SK-N-SH (cell line): ENCODE data around the gene SIT1. TPM values are rescaled to one million over a fixed set of nuclear protein-coding genes. Genes with fewer than 3 reads are reported as not detected.

Source experiments
- polyA plus RNA-seq, 3 experiments: library from polyadenylated mRNA; depleted of rRNA; stranded (reverse); fragments of >200 nt; gene quantifications; 2 replicates each; pipeline ENCODE4 v1.2.3, GENCODE V29; 2012
- small RNA-seq, 7 experiments: library from RNA; depleted of rRNA; stranded (forward); fragments of <200 nt; gene quantifications; one replicate each; pipeline ENCODE3, GENCODE V24; 2012

SIT1 gene
- polyA plus RNA-seq, 1 of the 3 experiments (the other 2 are of a cell fraction) = not detected

Small RNA genes within 50 kb of the gene (small RNA-seq; reads per million reads assigned to genes)
- gene MIR4667 (0 to 1.8 (median 0) reads per million in 7 experiments), gene RMRP (0 reads per million in 7 experiments), gene RN7SL22P (0 reads per million in 7 experiments)

Other genes with a start within 250 kb of the SIT1 start
- 14.5 and 15.0 TPM in 2 replicates for gene RUSC2, start 160.8 kb downstream of the SIT1 start, polyA plus RNA-seq (2012; rRNA removed)
- gene TESK1, start 45.7 kb downstream of the SIT1 start, polyA plus RNA-seq (2012; rRNA removed) = 26.0 TPM in 2 replicates
- gene CD72, start 32.5 kb downstream of the SIT1 start, polyA plus RNA-seq (2012; rRNA removed) = 2.5 and 2.7 TPM in 2 replicates
- 64.9 and 157 TPM in 2 replicates for gene RMRP, start 7.1 kb upstream of the SIT1 start, polyA plus RNA-seq (2012; rRNA removed)
- 20.9 and 22.0 TPM in 2 replicates for gene CCDC107, start 7.4 kb upstream of the SIT1 start, polyA plus RNA-seq (2012; rRNA removed)
- gene ARHGEF39, start 14.3 kb upstream of the SIT1 start, polyA plus RNA-seq (2012; rRNA removed) = 4.9 and 5.2 TPM in 2 replicates
- gene CA9, start 23.0 kb upstream of the SIT1 start, polyA plus RNA-seq (2012; rRNA removed) = 0.99 and 1.4 TPM in 2 replicates
- 589 and 620 TPM in 2 replicates for gene TPM2, start 39.0 kb upstream of the SIT1 start, polyA plus RNA-seq (2012; rRNA removed)
- 91.8 and 115 TPM in 2 replicates for gene TLN1, start 81.3 kb upstream of the SIT1 start, polyA plus RNA-seq (2012; rRNA removed)
- gene CREB3, start 81.7 kb upstream of the SIT1 start, polyA plus RNA-seq (2012; rRNA removed) = 33.9 and 38.6 TPM in 2 replicates
- 71.5 and 98.2 TPM in 2 replicates for gene GBA2, start 98.3 kb upstream of the SIT1 start, polyA plus RNA-seq (2012; rRNA removed)
- 16.1 and 18.6 TPM in 2 replicates for gene RGP1, start 98.4 kb upstream of the SIT1 start, polyA plus RNA-seq (2012; rRNA removed)
- 1.2 TPM in 2 replicates for gene MSMP, start 103.3 kb upstream of the SIT1 start, polyA plus RNA-seq (2012; rRNA removed)
- 12.8 and 13.5 TPM in 2 replicates for gene NPR2, start 140.7 kb upstream of the SIT1 start, polyA plus RNA-seq (2012; rRNA removed)
- 1.5 and 2.8 TPM in 2 replicates for gene SPAG8, start 161.3 kb upstream of the SIT1 start, polyA plus RNA-seq (2012; rRNA removed)
- gene HINT2, start 164.1 kb upstream of the SIT1 start, polyA plus RNA-seq (2012; rRNA removed) = 39.9 and 57.2 TPM in 2 replicates
- not detected in 2 replicates for gene FAM221B, start 177.8 kb upstream of the SIT1 start, polyA plus RNA-seq (2012; rRNA removed)
- 5.3 and 5.8 TPM in 2 replicates for gene TMEM8B, start 178.3 kb upstream of the SIT1 start, polyA plus RNA-seq (2012; rRNA removed)
- not detected in 2 replicates for gene OR13J1, start 219.5 kb upstream of the SIT1 start, polyA plus RNA-seq (2012; rRNA removed)